HG03135 (cell line): ENCODE data around the gene CNTNAP4.

Source experiments
- ATAC-seq: cut with Tn5 transposase; IDR thresholded peaks from one replicate; pipeline ENCODE4 v1.9.1; 2021; ENCODE audit warnings: mild to moderate bottlenecking, moderate library complexity; ENCODE audit not compliant: unreplicated experiment

The CNTNAP4 gene

GRCh38 chr16:76484020-76484419 lies 206.8 kb downstream of the CNTNAP4 start:
- no peak for ATAC-seq

GRCh38 chr16:76486740-76487139 lies 209.5 kb downstream of the CNTNAP4 start:
- no peak for ATAC-seq

DNA sequence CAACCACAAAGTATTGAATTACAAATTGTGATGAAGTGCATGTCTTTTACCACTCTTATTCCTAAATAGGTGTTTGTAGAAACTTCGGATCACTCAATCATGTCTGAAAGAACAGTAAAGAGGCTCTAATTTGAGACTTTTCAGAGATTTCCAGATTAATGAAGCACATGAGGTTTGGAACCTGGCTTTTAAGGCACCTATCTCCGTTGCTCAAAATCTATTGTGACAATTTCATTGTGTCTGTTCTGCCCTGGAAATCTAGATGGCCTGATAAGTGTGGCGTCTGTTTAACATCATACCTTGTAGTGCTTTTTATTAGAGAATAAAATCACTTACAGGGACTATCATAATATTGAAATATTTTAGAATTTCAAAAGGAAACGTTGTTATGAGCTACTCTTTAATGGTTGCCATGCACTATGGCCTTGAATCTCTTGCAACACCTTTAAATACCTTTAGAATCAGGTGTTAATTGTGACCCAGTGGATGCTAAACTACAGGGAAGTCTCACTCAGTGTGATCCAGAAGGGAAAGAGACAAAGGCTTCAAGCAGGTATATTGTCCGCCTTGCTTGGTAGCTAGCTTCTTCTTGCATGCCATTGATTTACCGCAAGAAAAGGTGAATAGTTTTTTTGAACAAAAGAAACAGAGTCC lies 210.3 kb downstream of the CNTNAP4 start:
- ATAC-seq, result no peak

GRCh38 chr16:76488065-76488417 lies 210.8 kb downstream of the CNTNAP4 start:
- no peak for ATAC-seq

- no peak for ATAC-seq
Measured at GRCh38 chr16:76490036-76490639, 212.9 kb downstream of the CNTNAP4 start.

GRCh38 chr16:76500006-76500405 lies 222.8 kb downstream of the CNTNAP4 start:
- no peak for ATAC-seq

- ATAC-seq, result no peak
Measured at GRCh38 chr16:76502063-76502462, 224.9 kb downstream of the CNTNAP4 start.

- no peak for ATAC-seq
Measured at GRCh38 chr16:76502555-76502954, 225.4 kb downstream of the CNTNAP4 start.

GRCh38 chr16:76503091-76503490 lies 225.9 kb downstream of the CNTNAP4 start:
- ATAC-seq, result no peak

DNA sequence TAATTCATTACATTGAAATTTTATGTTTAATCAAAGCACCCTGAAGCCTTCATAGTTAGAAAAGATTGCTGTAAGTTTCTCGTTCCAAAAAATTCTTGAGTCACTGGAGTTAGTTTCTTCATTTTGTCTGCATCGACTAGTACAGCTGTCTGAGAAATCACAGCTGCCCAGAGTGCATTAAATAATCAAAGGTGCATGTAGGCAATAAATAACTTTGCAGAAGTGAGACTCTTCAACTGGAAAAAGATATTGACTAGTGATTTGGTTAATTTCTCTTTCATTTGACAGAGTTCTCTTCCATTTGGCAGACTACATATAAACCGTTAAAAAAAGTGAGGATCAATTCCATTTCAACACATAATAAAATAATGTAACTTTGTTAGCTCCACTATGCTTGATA lies 234.0 kb downstream of the CNTNAP4 start:
- no peak for ATAC-seq

- no peak for ATAC-seq
Measured at GRCh38 chr16:76518781-76519180, 241.6 kb downstream of the CNTNAP4 start.

- no peak for ATAC-seq
Measured at GRCh38 chr16:76524356-76524755, 247.2 kb downstream of the CNTNAP4 start.

- ATAC-seq, result no peak
Measured at GRCh38 chr16:76524769-76525168, 247.6 kb downstream of the CNTNAP4 start.

- no peak for ATAC-seq
Measured at GRCh38 chr16:76527244-76527643, 250.0 kb downstream of the CNTNAP4 start.

GRCh38 chr16:76529120-76529519 lies 251.9 kb downstream of the CNTNAP4 start:
- ATAC-seq, result no peak

- no peak for ATAC-seq
Measured at GRCh38 chr16:76531236-76531635, 254.0 kb downstream of the CNTNAP4 start.

GRCh38 chr16:76532188-76532973 lies 255.2 kb downstream of the CNTNAP4 start:
- no peak for ATAC-seq

DNA sequence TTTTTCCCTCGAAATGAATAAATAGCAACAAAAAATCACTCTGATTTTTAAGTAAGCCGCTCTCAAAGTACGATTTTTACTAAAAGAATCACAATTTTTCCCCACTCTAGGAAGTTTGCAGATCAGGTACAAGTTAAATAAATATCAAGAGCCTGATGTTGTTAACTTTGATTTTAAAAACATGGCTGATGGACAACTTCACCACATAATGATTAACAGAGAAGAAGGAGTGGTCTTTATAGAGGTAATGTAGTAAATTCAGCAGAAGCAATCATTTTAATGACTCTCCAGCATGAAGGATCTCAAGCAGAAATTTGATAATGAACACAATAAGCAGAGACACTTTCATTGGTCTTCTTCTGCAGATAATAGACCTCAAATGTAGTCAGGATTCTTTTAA lies 262.4 kb downstream of the CNTNAP4 start:
- no peak for ATAC-seq

DNA sequence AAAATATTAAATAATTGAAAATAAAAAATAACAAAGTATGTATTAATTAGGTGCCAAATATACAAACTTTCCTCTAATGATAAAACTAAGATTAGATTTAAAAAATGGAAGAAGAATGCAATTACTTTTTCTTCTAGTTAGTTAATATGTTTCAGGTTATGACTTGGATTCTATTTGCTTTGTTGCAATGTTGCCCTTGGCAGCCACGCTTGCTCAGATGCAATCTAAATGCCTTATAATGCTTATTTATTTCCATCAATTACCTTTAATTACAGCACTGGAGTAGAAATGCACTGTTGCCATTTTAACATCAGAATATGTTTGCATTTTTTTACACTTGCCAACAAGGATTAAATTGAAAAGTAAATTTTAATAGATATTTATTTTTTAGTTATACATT lies 263.9 kb downstream of the CNTNAP4 start:
- ATAC-seq, result no peak

DNA sequence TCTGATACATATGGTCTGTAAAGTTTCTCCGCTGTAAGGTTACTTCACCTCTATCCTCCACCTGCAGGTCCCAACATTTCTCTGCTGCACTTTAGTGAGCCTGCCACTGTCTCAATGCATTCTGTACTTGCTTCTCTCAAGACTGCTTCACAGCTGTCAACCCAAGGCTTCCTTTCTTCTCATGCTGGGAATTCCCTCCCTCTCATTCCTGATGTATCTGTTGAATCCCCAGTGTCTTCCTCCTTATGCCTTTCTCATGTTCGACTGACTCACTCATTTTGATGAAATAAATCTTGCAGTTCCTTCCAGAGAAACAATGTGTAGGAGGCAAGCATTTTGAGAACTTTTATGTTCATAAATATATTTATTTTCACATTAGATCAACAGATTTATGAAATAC lies 288.3 kb downstream of the CNTNAP4 start:
- no peak for ATAC-seq

DNA sequence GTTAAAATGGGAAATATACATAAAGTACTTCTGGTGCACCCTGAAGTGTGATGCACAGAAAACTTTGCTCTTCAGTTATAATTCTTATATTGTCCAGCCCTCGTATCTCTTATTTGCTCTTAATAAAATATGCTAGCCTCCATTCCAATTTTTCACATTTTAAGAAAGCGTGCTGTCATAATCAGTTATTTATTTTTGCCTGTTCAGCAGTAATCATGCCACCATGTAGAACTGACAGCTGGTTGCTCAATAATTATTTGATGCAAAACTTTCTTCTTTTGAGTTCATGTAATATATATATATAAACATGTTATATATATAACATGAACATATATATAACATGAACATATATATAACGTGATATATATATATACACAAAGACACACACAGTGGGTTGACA lies 294.6 kb downstream of the CNTNAP4 start:
- ATAC-seq, result no peak

DNA sequence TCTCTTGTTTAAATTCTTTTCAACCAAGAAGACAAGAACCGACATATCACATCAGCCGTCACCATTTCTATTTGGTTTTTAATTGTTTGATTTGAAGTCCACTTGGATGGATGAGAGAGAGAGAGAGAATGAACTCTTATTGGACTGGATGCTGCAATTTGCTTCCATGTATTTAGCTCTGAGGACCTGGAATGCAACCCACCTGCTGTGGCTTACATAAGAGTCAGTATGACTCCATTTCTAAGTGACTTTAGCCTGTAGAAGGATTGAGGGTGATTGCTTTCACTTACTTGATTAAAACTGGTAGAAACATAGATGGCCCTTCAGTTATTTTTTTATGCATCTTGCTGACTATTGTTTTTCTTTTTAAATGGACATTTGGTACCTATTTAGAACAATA lies 296.1 kb downstream of the CNTNAP4 start:
- ATAC-seq, result no peak
